GM21737 (cell line): ENCODE data around the gene NRP1.
"Not testable (repeated sequence)": the region's sequence is repeated elsewhere in the genome, so short reads cannot be mapped to it uniquely, and the experiment has no call there.

Experiments
- ATAC-seq: cut with Tn5 transposase; IDR thresholded peaks from one replicate; pipeline ENCODE4 v1.9.1; 2021; ENCODE audit warnings: mild to moderate bottlenecking, moderate library complexity; ENCODE audit not compliant: unreplicated experiment

The NRP1 gene

GRCh38 chr10:33325929-33326328 lies 8.5 kb downstream of the NRP1 start:
- no peak for ATAC-seq

- ATAC-seq, result no peak
Measured at GRCh38 chr10:33323721-33324120, 10.7 kb downstream of the NRP1 start.

- no peak for ATAC-seq
Measured at GRCh38 chr10:33321516-33321915, 13.0 kb downstream of the NRP1 start.

- ATAC-seq, result no peak
Measured at GRCh38 chr10:33320288-33320687, 14.2 kb downstream of the NRP1 start.

- ATAC-seq, result no peak
Measured at GRCh38 chr10:33315891-33316290, 18.6 kb downstream of the NRP1 start.

- no peak for ATAC-seq
Measured at GRCh38 chr10:33314811-33315561, 19.5 kb downstream of the NRP1 start.

- ATAC-seq, result no peak
Measured at GRCh38 chr10:33311640-33312039, 22.8 kb downstream of the NRP1 start.

- ATAC-seq, result no peak
Measured at GRCh38 chr10:33310853-33311252, 23.6 kb downstream of the NRP1 start.

- no peak for ATAC-seq
Measured at GRCh38 chr10:33309406-33309805, 25.1 kb downstream of the NRP1 start.

- no peak for ATAC-seq
Measured at GRCh38 chr10:33307835-33308234, 26.6 kb downstream of the NRP1 start.

GRCh38 chr10:33306701-33307519 lies 27.6 kb downstream of the NRP1 start:
- no peak for ATAC-seq

GRCh38 chr10:33306126-33306525 lies 28.3 kb downstream of the NRP1 start:
- no peak for ATAC-seq

GRCh38 chr10:33304423-33305225 lies 29.8 kb downstream of the NRP1 start:
- ATAC-seq, result no peak

- ATAC-seq, result no peak
Measured at GRCh38 chr10:33303988-33304387, 30.5 kb downstream of the NRP1 start.

GRCh38 chr10:33302208-33302829 lies 32.1 kb downstream of the NRP1 start:
- ATAC-seq, result no peak

GRCh38 chr10:33301097-33301789 lies 33.2 kb downstream of the NRP1 start:
- ATAC-seq, result no peak

GRCh38 chr10:33300544-33300943 lies 33.9 kb downstream of the NRP1 start:
- not testable (repeated sequence) for ATAC-seq

- ATAC-seq, result no peak
Measured at GRCh38 chr10:33298893-33299292, 35.6 kb downstream of the NRP1 start.

- no peak for ATAC-seq
Measured at GRCh38 chr10:33298110-33298509, 36.4 kb downstream of the NRP1 start.

GRCh38 chr10:33295851-33296250 lies 38.6 kb downstream of the NRP1 start:
- no peak for ATAC-seq
